ENCODE data around the gene MITF.
"Not testable (repeated sequence)": the region's sequence is repeated elsewhere in the genome, so short reads cannot be mapped to it uniquely, and the experiment has no call there.

DNA sequence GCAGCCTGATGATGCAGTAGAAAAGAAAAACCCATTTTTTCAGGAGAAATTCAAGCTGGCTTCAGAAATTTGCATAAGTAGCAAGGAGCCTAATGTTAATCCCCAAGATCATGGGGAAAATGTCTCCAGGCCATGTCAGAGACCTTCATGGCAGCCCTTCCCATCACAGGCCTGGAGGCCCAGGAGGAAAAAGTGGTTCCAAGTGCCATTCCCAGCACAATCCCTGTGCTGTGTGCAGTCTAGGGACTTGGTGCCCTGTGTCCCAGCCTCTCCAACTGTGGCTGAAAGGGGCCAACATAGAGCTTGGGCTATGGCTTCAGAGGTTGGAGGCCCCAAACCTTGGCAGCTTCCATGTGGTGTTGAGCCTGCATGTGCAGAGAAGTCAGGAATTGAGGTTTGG, 170.6 kb downstream of the MITF start:
- TF ChIP-seq, protein P1, sequence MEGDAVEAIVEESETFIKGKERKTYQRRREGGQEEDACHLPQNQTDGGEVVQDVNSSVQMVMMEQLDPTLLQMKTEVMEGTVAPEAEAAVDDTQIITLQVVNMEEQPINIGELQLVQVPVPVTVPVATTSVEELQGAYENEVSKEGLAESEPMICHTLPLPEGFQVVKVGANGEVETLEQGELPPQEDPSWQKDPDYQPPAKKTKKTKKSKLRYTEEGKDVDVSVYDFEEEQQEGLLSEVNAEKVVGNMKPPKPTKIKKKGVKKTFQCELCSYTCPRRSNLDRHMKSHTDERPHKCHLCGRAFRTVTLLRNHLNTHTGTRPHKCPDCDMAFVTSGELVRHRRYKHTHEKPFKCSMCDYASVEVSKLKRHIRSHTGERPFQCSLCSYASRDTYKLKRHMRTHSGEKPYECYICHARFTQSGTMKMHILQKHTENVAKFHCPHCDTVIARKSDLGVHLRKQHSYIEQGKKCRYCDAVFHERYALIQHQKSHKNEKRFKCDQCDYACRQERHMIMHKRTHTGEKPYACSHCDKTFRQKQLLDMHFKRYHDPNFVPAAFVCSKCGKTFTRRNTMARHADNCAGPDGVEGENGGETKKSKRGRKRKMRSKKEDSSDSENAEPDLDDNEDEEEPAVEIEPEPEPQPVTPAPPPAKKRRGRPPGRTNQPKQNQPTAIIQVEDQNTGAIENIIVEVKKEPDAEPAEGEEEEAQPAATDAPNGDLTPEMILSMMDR (IDR thresholded peaks at IDR 0.05): not testable (repeated sequence)
- TF ChIP-seq POLR2A (IDR thresholded peaks at IDR 0.05); POLR2AphosphoS5 (IDR thresholded peaks at IDR 0.05; ENCODE audit: insufficient read depth in 1 of 2, low read depth in 1 of 2): not testable (repeated sequence)
